Fibroblast of lung (primary cell): ENCODE measurements around the gene ELMO1. TPM values are rescaled to one million over a fixed set of nuclear protein-coding genes. Genes with fewer than 3 reads are reported as not detected.

Experiments used
- DNase-seq, 2 donors: peaks; one replicate each; pipeline versions ENCODE4 v3.0.0 to v3.0.0-alpha.2; 2010; ENCODE audit warnings: low read depth in 2 of 2
- H2AFZ ChIP-seq: 2 replicates; pipeline ENCODE4 v1.5.1; 2012; ENCODE audit warnings: low read length, control low read depth, inconsistent platforms
- H3K27ac ChIP-seq: 2 replicates; pipeline ENCODE4 v1.5.1; 2011; ENCODE audit warnings: low read length, control low read depth; ENCODE audit not compliant: insufficient read depth
- H3K27me3 ChIP-seq: 2 replicates; pipeline ENCODE4 v1.5.1; 2011; ENCODE audit warnings: mild to moderate bottlenecking, low read length; ENCODE audit not compliant: control insufficient read depth, insufficient read depth
- H3K36me3 ChIP-seq: 2 replicates; pipeline ENCODE4 v1.5.1; 2011; ENCODE audit warnings: low read length; ENCODE audit not compliant: control insufficient read depth, insufficient read depth
- H3K4me1 ChIP-seq: 2 replicates; pipeline ENCODE4 v1.5.1; 2011; ENCODE audit warnings: low read length; ENCODE audit not compliant: control insufficient read depth, insufficient read depth; ENCODE audit errors: extremely low read depth
- H3K4me2 ChIP-seq: 2 replicates; pipeline ENCODE4 v1.5.1; 2011; ENCODE audit warnings: low read length, control low read depth; ENCODE audit not compliant: insufficient read depth; ENCODE audit errors: extremely low read depth
- H3K4me3 ChIP-seq, 4 experiments: fragments of 200-600 bp in 1 of 4; sonication (generic) in 1 of 4; replicated peaks in 1 of 4; 2 replicates each; pipeline ENCODE4 v1.5.1; 2011 to 2016; ENCODE audit warnings: low read length in 4 of 4, low read depth in 3 of 4, mild to moderate bottlenecking in 3 of 4, control low read depth in 2 of 4, inconsistent platforms in 1 of 4, mixed read lengths in 1 of 4; ENCODE audit not compliant: insufficient read depth in 1 of 4; ENCODE audit errors: control extremely low read depth in 1 of 4
- H3K79me2 ChIP-seq: 2 replicates; pipeline ENCODE4 v1.5.1; 2012; ENCODE audit warnings: mild to moderate bottlenecking, low read length, inconsistent platforms; ENCODE audit not compliant: control insufficient read depth, insufficient read depth
- H3K9ac ChIP-seq: 2 replicates; pipeline ENCODE4 v1.5.1; 2011; ENCODE audit warnings: mild to moderate bottlenecking, low read length, control low read depth; ENCODE audit not compliant: insufficient read depth
- H3K9me3 ChIP-seq: 2 replicates; pipeline ENCODE4 v1.5.1; 2012; ENCODE audit warnings: low read depth, low read length; ENCODE audit not compliant: control insufficient read depth, insufficient read depth
- H4K20me1 ChIP-seq: 2 replicates; pipeline ENCODE4 v1.5.1; 2011; ENCODE audit warnings: low read length; ENCODE audit not compliant: control insufficient read depth, insufficient read depth; ENCODE audit errors: extremely low read depth
- EZH2 ChIP-seq: IDR thresholded peaks from 2 replicates; pipeline ENCODE4 v1.5.1; 2012; ENCODE audit warnings: low read length, control low read depth, mild to moderate bottlenecking; ENCODE audit errors: missing control alignments
- polyA plus RNA-seq, 2 donors: library from polyadenylated mRNA; depleted of rRNA in 1 of 2; stranded (reverse) in 1 of 2; unstranded in 1 of 2; fragments of >200 nt; gene quantifications; 2 replicates each; pipeline ENCODE4 v1.2.1, GENCODE V29; 2011 to 2012; ENCODE audit warnings: missing spikeins in 1 of 2
- total RNA-seq: library from RNA; depleted of rRNA; stranded (reverse); fragments of >200 nt; gene quantifications from 2 replicates; pipeline ENCODE4 v1.2.1, GENCODE V29; 2014
- TF ChIP-seq, protein P1 (sequence below), 2 donors: IDR thresholded peaks in 1 of 2; conservative IDR thresholded peaks in 1 of 2; 1 replicate in 1 of 2; 2 replicates in 1 of 2; pipeline ENCODE4 v1.5.1; 2011 to 2012; ENCODE audit warnings: low read length in 2 of 2, control low read depth in 1 of 2, inconsistent platforms in 1 of 2, low read depth in 1 of 2, mild to moderate bottlenecking in 1 of 2

The ELMO1 gene
- total and polyA plus RNA-seq, 2 donors (not counting 1 experiment from before 2014, with no cell fraction given): 0.50 TPM; not detected in 1

DNA sequence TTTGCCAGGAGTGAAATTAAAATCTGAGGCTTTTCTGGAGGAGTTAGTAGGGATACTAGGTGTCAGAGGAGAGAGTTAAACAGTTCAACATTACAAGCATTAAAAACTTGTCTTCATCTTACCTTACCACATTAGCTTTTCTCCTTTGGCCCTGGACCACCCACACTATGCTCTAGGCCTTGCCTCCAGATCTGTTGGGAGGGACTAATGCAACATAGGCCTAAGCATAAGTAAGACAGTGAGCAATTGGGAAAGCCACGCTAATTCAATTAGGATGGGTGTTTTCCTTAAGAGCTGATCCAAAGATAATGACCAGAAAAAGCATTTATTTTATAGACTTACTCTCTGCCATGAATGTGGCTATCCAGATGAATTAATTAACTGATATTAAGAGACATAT is 158.9 kb downstream of the ELMO1 start:
- no peak overlapping the region for H3K27ac ChIP-seq
- TF ChIP-seq EZH2: no peak
- TF ChIP-seq, protein P1, sequence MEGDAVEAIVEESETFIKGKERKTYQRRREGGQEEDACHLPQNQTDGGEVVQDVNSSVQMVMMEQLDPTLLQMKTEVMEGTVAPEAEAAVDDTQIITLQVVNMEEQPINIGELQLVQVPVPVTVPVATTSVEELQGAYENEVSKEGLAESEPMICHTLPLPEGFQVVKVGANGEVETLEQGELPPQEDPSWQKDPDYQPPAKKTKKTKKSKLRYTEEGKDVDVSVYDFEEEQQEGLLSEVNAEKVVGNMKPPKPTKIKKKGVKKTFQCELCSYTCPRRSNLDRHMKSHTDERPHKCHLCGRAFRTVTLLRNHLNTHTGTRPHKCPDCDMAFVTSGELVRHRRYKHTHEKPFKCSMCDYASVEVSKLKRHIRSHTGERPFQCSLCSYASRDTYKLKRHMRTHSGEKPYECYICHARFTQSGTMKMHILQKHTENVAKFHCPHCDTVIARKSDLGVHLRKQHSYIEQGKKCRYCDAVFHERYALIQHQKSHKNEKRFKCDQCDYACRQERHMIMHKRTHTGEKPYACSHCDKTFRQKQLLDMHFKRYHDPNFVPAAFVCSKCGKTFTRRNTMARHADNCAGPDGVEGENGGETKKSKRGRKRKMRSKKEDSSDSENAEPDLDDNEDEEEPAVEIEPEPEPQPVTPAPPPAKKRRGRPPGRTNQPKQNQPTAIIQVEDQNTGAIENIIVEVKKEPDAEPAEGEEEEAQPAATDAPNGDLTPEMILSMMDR (conservative IDR thresholded peaks at IDR 0.05 in 1 of 2, IDR thresholded peaks at IDR 0.05 in 1 of 2; ENCODE audit: low read depth in 1 of 2, low read length in 2 of 2): no peak
- H3K4me3 ChIP-seq: no peak overlapping the region
- H3K9me3 ChIP-seq: no peaks in the 10 kb centered on the region
- H3K9ac ChIP-seq: no peak overlapping the region
- H3K27me3 ChIP-seq: no peaks in the 10 kb centered on the region
- H4K20me1 ChIP-seq: no peaks in the 10 kb centered on the region
- DNase-seq: no peak
- H3K4me2 ChIP-seq: no peak overlapping the region
- no peaks in the 10 kb centered on the region for H3K79me2 ChIP-seq
- H3K36me3 ChIP-seq: no peaks in the 10 kb centered on the region
- H2AFZ ChIP-seq: no peak overlapping the region
- H3K4me1 ChIP-seq: no peaks in the 10 kb centered on the region

DNA sequence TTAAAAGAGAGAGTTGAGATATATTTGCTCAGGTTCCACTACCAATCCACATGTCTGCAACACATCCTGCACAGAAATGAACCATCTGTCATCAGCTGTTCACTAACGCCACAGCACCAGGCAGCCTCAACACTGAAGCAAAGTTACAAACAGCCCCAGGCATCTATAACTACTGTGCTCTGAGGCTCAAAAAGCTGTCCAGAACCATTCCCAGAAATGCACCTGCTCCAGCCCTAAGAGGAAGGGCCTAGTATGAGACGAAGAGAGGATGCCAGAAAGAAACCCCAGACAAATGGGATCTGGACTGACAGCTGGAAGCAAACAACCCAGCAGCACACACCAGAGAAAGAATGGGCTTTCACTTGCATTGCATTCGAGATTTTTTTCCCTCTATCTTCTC is 159.3 kb downstream of the ELMO1 start:
- no peaks in the 10 kb centered on the region for H3K4me1 ChIP-seq
- no peaks in the 10 kb centered on the region for H4K20me1 ChIP-seq
- H2AFZ ChIP-seq: no peak overlapping the region
- H3K79me2 ChIP-seq: no peaks in the 10 kb centered on the region
- no peak overlapping the region for H3K4me3 ChIP-seq
- no peak for DNase-seq
- H3K27me3 ChIP-seq: no peaks in the 10 kb centered on the region
- TF ChIP-seq EZH2: no peak
- TF ChIP-seq, protein P1 (conservative IDR thresholded peaks at IDR 0.05 in 1 of 2, IDR thresholded peaks at IDR 0.05 in 1 of 2; ENCODE audit: low read depth in 1 of 2, low read length in 2 of 2): no peak
- H3K9me3 ChIP-seq: no peaks in the 10 kb centered on the region
- H3K36me3 ChIP-seq: no peaks in the 10 kb centered on the region
- H3K27ac ChIP-seq: no peak overlapping the region
- H3K4me2 ChIP-seq: no peak overlapping the region
- H3K9ac ChIP-seq: no peak overlapping the region

DNA sequence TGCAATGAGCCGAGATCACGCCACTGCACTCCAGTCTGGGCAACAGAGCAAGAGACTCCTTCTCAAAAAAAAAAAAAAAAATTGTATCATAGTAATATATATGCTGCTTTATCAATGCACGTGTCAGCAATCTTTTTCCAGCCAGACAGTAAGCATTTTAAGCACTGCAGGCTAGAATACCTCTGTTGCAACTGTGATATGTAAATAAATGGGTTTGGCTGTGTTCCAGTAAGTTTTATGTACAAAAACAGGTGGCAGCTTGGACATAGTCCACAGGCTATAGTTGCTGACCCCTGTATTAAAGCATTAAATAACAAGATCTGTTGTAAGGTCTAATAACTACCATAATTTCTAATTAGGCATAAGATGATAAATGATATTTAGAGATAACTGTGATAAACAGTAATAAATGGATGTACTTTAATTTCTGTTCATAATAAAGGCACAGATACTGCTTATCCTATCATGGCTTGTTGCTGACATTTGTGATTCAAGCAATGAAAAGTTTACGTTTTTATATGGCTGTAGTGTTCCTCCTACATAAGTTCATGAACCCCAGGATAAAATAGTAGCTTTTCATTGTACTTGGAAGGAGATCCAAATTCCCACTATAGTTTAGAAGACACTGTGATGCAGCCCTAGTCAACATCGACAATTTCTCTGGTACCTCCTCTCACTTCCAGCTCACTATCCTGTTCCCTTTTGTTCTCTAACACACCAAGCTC is 161.4 kb downstream of the ELMO1 start:
- Histone ChIP-seq H3K9ac (no peak overlapping the region), H3K4me1 (no peaks in the 10 kb centered on the region), H3K27ac (no peak overlapping the region), H3K4me2 (no peak overlapping the region), H3K36me3 (no peaks in the 10 kb centered on the region), H4K20me1 (no peaks in the 10 kb centered on the region), H3K4me3 (no peak overlapping the region), H3K79me2 (no peaks in the 10 kb centered on the region), H2AFZ (no peak overlapping the region), H3K9me3 (no peaks in the 10 kb centered on the region), H3K27me3 (no peaks in the 10 kb centered on the region)
- DNase-seq: peak in 1 of 2 donors; percentile 15
- TF ChIP-seq, protein P1 (conservative IDR thresholded peaks at IDR 0.05 in 1 of 2, IDR thresholded peaks at IDR 0.05 in 1 of 2; ENCODE audit: low read depth in 1 of 2, low read length in 2 of 2): no peak
- TF ChIP-seq EZH2: no peak
